GM10248 (cell line): ENCODE measurements around the gene HERC3.

ENCODE experiments used
- CTCF ChIA-PET: fragments of 300-600 bp; sonication (Branson Sonifier 250); formaldehyde crosslinking; extraction: SDS; loops from one replicate; lab custom pipeline; 2021; ENCODE audit warnings: antibody characterized with exemption; lab: Yijun Ruan, JAX
- POLR2A ChIA-PET: fragments of 350-650 bp; sonication (Branson Sonifier 250); formaldehyde crosslinking; extraction: SDS; loops from one replicate; lab custom pipeline; 2020; ENCODE audit warnings: antibody characterized with exemption; lab: Yijun Ruan, JAX
- DNase-seq: peaks from one replicate; pipeline ENCODE4 v3.0.0; 2012; ENCODE audit errors: extremely low spot score
- CTCF ChIP-seq: IDR thresholded peaks from 2 replicates; pipeline ENCODE4 v1.5.1; 2012; ENCODE audit warnings: mild to moderate bottlenecking, low read depth; ENCODE audit errors: extremely low read depth, missing control alignments, control extremely low read depth

Gene HERC3

GRCh38 chr4:88752754-88753153, 160.5 kb downstream of the HERC3 start:
- no peak for DNase-seq
- no peak for TF ChIP-seq CTCF
- ChIA-PET POLR2A (no interaction called here), CTCF (interaction anchor here (1.1 kb wide), 1 partner anchor 11 kb away, joined by 3 read pairs; no protein-coding TSS in a partner anchor)

GRCh38 chr4:88753658-88754571, 161.6 kb downstream of the HERC3 start:
- no peak for TF ChIP-seq CTCF
- no peak for DNase-seq
- POLR2A ChIA-PET, result no interaction called here
- CTCF ChIA-PET, result interaction anchor here (1.0 to 1.7 kb wide), 4 partner anchors 9 to 116 kb away, joined by 3 to 4 read pairs (median 4); no protein-coding TSS in a partner anchor

GRCh38 chr4:88754796-88755195, 162.5 kb downstream of the HERC3 start:
- TF ChIP-seq CTCF, result no peak
- POLR2A ChIA-PET, result no interaction called here
- CTCF ChIA-PET, result interaction anchor here (1.0 to 1.7 kb wide), 5 partner anchors 9 to 115 kb away, joined by 3 to 4 read pairs (median 4); no protein-coding TSS in a partner anchor
- DNase-seq, result no peak

GRCh38 chr4:88755454-88755853, 163.2 kb downstream of the HERC3 start:
- no peak for DNase-seq
- TF ChIP-seq CTCF, result no peak
- POLR2A ChIA-PET, result no interaction called here
- CTCF ChIA-PET, result interaction anchor here (1.1 to 1.3 kb wide), 2 partner anchors 32 to 261 kb away, joined by 3 read pairs; no protein-coding TSS in a partner anchor

- CTCF ChIA-PET, result interaction anchor here (1.1 to 1.7 kb wide), 4 partner anchors 9 to 260 kb away, joined by 3 read pairs; no protein-coding TSS in a partner anchor
- no peak for DNase-seq
- POLR2A ChIA-PET, result no interaction called here
- no peak for TF ChIP-seq CTCF
Observed at GRCh38 chr4:88756149-88756548, 163.9 kb downstream of the HERC3 start.

- no peak for TF ChIP-seq CTCF
- ChIA-PET CTCF (interaction anchor here (1.3 to 1.7 kb wide), 3 partner anchors 10 to 19 kb away, joined by 3 read pairs; no protein-coding TSS in a partner anchor), POLR2A (no interaction called here)
- no peak for DNase-seq
Observed at GRCh38 chr4:88757067-88757466, 164.8 kb downstream of the HERC3 start.
